RWPE1 (cell line): ENCODE results near the gene RECQL.

Experiments
- CTCF ChIA-PET: fragments of 350-600 bp; sonication (Branson Sonifier 250); formaldehyde crosslinking; extraction: SDS; loops from one replicate; lab custom pipeline; 2021; lab: Yijun Ruan, JAX
- POLR2A ChIA-PET: fragments of 400-600 bp; formaldehyde crosslinking; extraction: SDS; loops from one replicate; lab custom pipeline; 2020; ENCODE audit warnings: antibody characterized with exemption; ENCODE audit not compliant: low non-redundant PET; lab: Yijun Ruan, JAX
- DNase-seq: peaks from one replicate; pipeline ENCODE4 v3.0.0; 2012; ENCODE audit warnings: low spot score
- H3K27ac ChIP-seq: fragments of 450-650 bp; 2 replicates; pipeline ENCODE4 v1.5.1; 2017
- CTCF ChIP-seq: fragments of 450-650 bp; conservative IDR thresholded peaks from 2 replicates; pipeline ENCODE4 v1.5.1; 2017; ENCODE audit warnings: low read depth, mild to moderate bottlenecking

Gene RECQL

GRCh38 chr12:21499765-21500164 lies 1.7 kb downstream of the RECQL start:
- no peak for DNase-seq
- ChIA-PET CTCF (no interaction called here), POLR2A (no interaction called here)
- H3K27ac ChIP-seq: no peak overlapping the region
- TF ChIP-seq CTCF: no peak

- CTCF ChIA-PET: interaction anchor here (0.6 kb wide), 1 partner anchor 56 kb away, joined by 4 read pairs; no protein-coding TSS in a partner anchor
- H3K27ac ChIP-seq: no peak overlapping the region
- no peak for TF ChIP-seq CTCF
- no peak for DNase-seq
- POLR2A ChIA-PET: interaction anchor here (0.6 kb wide), 1 partner anchor 12 kb away, joined by 3 read pairs; no protein-coding TSS in a partner anchor
Observed at GRCh38 chr12:21485998-21486397, 15.4 kb downstream of the RECQL start.

- no peak for DNase-seq
Observed at GRCh38 chr12:21483531-21483930, 17.9 kb downstream of the RECQL start.

GRCh38 chr12:21478756-21479455 lies 22.5 kb downstream of the RECQL start:
- no peak for DNase-seq
- TF ChIP-seq CTCF: no peak
- H3K27ac ChIP-seq: no peak overlapping the region
- ChIA-PET POLR2A (no interaction called here), CTCF (no interaction called here)

More at GRCh38 chr12:21483531-21483930, 17.9 kb downstream of the RECQL start:
- no peak for TF ChIP-seq CTCF
- POLR2A ChIA-PET: no interaction called here
- CTCF ChIA-PET: interaction anchor here (0.7 kb wide), 1 partner anchor 91 kb away, joined by 6 read pairs; no protein-coding TSS in a partner anchor
- no peak overlapping the region for H3K27ac ChIP-seq

- no peak overlapping the region for H3K27ac ChIP-seq
- POLR2A ChIA-PET: no interaction called here
Observed at GRCh38 chr12:21476949-21477348, 24.5 kb downstream of the RECQL start.

GRCh38 chr12:21475552-21475951 lies 25.9 kb downstream of the RECQL start:
- ChIA-PET CTCF (no interaction called here), POLR2A (no interaction called here)
- no peak for TF ChIP-seq CTCF
- no peak overlapping the region for H3K27ac ChIP-seq
- DNase-seq: no peak

More at GRCh38 chr12:21476949-21477348, 24.5 kb downstream of the RECQL start:
- CTCF ChIA-PET: no interaction called here
- DNase-seq: peak; percentile 4
- TF ChIP-seq CTCF: no peak
